ENCODE data around the gene ABHD6. TPM values are rescaled to one million over a fixed set of nuclear protein-coding genes. Genes with fewer than 3 reads are reported as not detected.

The ABHD6 gene
- total RNA-seq, result 3.3 to 4.9 TPM (median 4.2 TPM) in 3 replicates

GRCh38 chr3:58237238-58237940 is at the start of gene ABHD6:
TSS of gene ABHD6 (plus strand) at chr3:58237792. CDS start at chr3:58256587, 18,795 bp downstream.
- no peaks in the 10 kb centered on the region for H3K36me3 Mint-ChIP-seq
- no peak for TF ChIP-seq CTCF (IDR thresholded peaks at IDR 0.05; ENCODE audit: unreplicated experiment)
- no peaks in the 10 kb centered on the region for H3K9me3 Mint-ChIP-seq
- peak within 1 kb of the TSS; percentile 71 for H3K27ac Mint-ChIP-seq
- peaks cover 5% of the 10 kb centered on the region for H3K4me1 Mint-ChIP-seq
- DNase-seq (ENCODE audit: low spot score in 2 of 2, unreplicated experiment in 2 of 2), result peak; percentile 67 to 85
- peaks cover 46% of the 10 kb centered on the region for H3K27me3 Mint-ChIP-seq (ENCODE audit: low read depth)
- peak within 1 kb of the TSS; percentile 82 for H3K4me3 Mint-ChIP-seq

- Mint-ChIP-seq H3K9me3 (no peaks in the 10 kb centered on the region), H3K36me3 (no peaks in the 10 kb centered on the region), H3K27me3 (ENCODE audit: low read depth) (peaks cover 4% of the 10 kb centered on the region), H3K27ac (no peak overlapping the region), H3K4me3 (no peak overlapping the region), H3K4me1 (no peaks in the 10 kb centered on the region)
- no peak for DNase-seq (ENCODE audit: low spot score in 2 of 2, unreplicated experiment in 2 of 2)
- TF ChIP-seq CTCF (IDR thresholded peaks at IDR 0.05; ENCODE audit: unreplicated experiment), result no peak
Measured at GRCh38 chr3:58188173-58188564, 49.4 kb upstream of the ABHD6 start.

GRCh38 chr3:58188921-58189451 is 48.6 kb upstream of the ABHD6 start:
- Mint-ChIP-seq H3K27me3 (ENCODE audit: low read depth) (peaks cover 3% of the 10 kb centered on the region), H3K36me3 (no peaks in the 10 kb centered on the region), H3K4me3 (no peak overlapping the region), H3K27ac (no peak overlapping the region), H3K4me1 (no peaks in the 10 kb centered on the region), H3K9me3 (no peaks in the 10 kb centered on the region)
- DNase-seq (ENCODE audit: low spot score in 2 of 2, unreplicated experiment in 2 of 2), result no peak
- no peak for TF ChIP-seq CTCF (IDR thresholded peaks at IDR 0.05; ENCODE audit: unreplicated experiment)

- Mint-ChIP-seq H3K27me3 (ENCODE audit: low read depth) (no peaks in the 10 kb centered on the region), H3K9me3 (no peaks in the 10 kb centered on the region), H3K4me3 (no peak overlapping the region), H3K36me3 (no peaks in the 10 kb centered on the region), H3K4me1 (no peaks in the 10 kb centered on the region), H3K27ac (no peak overlapping the region)
- TF ChIP-seq CTCF (IDR thresholded peaks at IDR 0.05; ENCODE audit: unreplicated experiment), result no peak
- DNase-seq (ENCODE audit: low spot score in 2 of 2, unreplicated experiment in 2 of 2), result no peak
Measured at GRCh38 chr3:58189691-58190090, 47.9 kb upstream of the ABHD6 start.

- Mint-ChIP-seq H3K27ac (no peak overlapping the region), H3K36me3 (no peaks in the 10 kb centered on the region), H3K9me3 (no peaks in the 10 kb centered on the region), H3K4me1 (no peaks in the 10 kb centered on the region), H3K4me3 (no peak overlapping the region), H3K27me3 (ENCODE audit: low read depth) (no peaks in the 10 kb centered on the region)
- no peak for TF ChIP-seq CTCF (IDR thresholded peaks at IDR 0.05; ENCODE audit: unreplicated experiment)
- no peak for DNase-seq (ENCODE audit: low spot score in 2 of 2, unreplicated experiment in 2 of 2)
Measured at GRCh38 chr3:58190291-58190690, 47.3 kb upstream of the ABHD6 start.

Data from mesothelial cell of epicardium (in vitro differentiated cells).